Mammary epithelial cell (primary cell): Measurements from ENCODE around the gene FAM118A.

Source experiments
- EZH2 ChIP-seq: IDR thresholded peaks from 2 replicates; pipeline ENCODE4 v1.6.1; 2012; ENCODE audit warnings: low read length, inconsistent platforms, borderline replicate concordance
- TF ChIP-seq, protein P1 (sequence below), 2 donors: IDR thresholded peaks in 1 of 2; conservative IDR thresholded peaks in 1 of 2; 2 replicates each; pipeline ENCODE4 v1.5.1; 2011 to 2012; ENCODE audit warnings: inconsistent platforms in 2 of 2, low read length in 2 of 2, mild to moderate bottlenecking in 2 of 2, control low read depth in 1 of 2, low read depth in 1 of 2; ENCODE audit not compliant: insufficient read depth in 1 of 2; ENCODE audit errors: extremely low read depth in 1 of 2

DNA sequence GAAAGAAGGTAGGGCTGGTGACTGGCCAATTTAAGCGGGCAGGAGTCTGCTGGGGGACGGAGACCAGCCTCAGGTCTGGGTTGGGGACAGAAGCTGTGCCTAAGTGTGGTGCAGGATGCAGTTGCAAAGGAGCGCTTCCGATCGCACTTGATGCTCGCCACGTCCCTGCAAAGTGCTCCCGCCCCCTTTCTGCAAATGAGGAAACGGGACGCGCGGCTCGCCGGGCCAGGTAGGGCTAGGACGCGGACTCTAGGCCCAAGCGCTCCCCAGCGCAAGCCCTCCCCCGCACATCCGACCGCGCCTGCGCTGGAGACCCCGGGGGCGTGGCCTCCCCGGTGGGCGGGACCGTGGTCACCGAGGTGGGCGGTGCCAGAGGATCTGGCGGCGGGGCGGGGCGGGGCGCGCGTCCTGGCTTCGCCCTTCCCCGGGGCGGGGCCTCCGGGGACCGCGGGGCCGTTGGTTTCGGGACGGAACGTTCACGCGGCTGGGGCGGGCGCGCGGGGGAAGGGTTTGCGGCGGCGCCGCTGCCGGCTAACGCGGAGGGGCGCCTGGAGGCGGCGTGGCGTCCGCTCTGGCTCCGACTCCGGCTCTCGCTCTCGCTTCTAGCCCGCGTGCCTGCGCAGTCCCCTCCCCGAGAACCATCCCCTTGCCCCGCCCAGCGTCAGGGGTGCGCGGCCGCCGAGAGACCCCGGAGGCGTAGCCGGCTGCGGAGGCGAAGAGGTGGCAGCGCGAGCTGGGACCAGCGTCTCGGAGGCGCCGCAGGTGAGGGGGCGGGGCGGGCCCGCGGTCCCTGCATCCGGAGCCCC, at the start of gene FAM118A:
- TF ChIP-seq, protein P1, sequence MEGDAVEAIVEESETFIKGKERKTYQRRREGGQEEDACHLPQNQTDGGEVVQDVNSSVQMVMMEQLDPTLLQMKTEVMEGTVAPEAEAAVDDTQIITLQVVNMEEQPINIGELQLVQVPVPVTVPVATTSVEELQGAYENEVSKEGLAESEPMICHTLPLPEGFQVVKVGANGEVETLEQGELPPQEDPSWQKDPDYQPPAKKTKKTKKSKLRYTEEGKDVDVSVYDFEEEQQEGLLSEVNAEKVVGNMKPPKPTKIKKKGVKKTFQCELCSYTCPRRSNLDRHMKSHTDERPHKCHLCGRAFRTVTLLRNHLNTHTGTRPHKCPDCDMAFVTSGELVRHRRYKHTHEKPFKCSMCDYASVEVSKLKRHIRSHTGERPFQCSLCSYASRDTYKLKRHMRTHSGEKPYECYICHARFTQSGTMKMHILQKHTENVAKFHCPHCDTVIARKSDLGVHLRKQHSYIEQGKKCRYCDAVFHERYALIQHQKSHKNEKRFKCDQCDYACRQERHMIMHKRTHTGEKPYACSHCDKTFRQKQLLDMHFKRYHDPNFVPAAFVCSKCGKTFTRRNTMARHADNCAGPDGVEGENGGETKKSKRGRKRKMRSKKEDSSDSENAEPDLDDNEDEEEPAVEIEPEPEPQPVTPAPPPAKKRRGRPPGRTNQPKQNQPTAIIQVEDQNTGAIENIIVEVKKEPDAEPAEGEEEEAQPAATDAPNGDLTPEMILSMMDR (conservative IDR thresholded peaks at IDR 0.05 in 1 of 2, IDR thresholded peaks at IDR 0.05 in 1 of 2; ENCODE audit: extremely low read depth in 1 of 2, insufficient read depth in 1 of 2, low read depth in 1 of 2, low read length in 2 of 2) = no peak
- no peak for TF ChIP-seq EZH2
